NCI-H345 treated with DMSO at 0.1 percent for 48 hours (cell line): Measurements from ENCODE around the gene MLYCD.
"Not testable (repeated sequence)": the region's sequence is repeated elsewhere in the genome, so short reads cannot be mapped to it uniquely, and the experiment has no call there.

ENCODE experiments used
- DNase-seq: peaks from one replicate; lab custom pipeline; 2025; ENCODE audit not compliant: unreplicated experiment; lab: John Stamatoyannopoulos, UW

MLYCD gene

GRCh38 chr16:83939266-83939855 is 40.4 kb downstream of the MLYCD start:
- no peak for DNase-seq

GRCh38 chr16:83940119-83940518 is 41.2 kb downstream of the MLYCD start:
- DNase-seq = no peak

- DNase-seq = no peak
These were observed 41.9 kb downstream of the MLYCD start for GRCh38 chr16:83940630-83941378.

- not testable (repeated sequence) for DNase-seq
These were observed 42.6 kb downstream of the MLYCD start for GRCh38 chr16:83941546-83941945.

GRCh38 chr16:83942074-83942473 is 43.2 kb downstream of the MLYCD start:
- no peak for DNase-seq

- DNase-seq = no peak
These were observed 44.0 kb downstream of the MLYCD start for GRCh38 chr16:83942815-83943515.

GRCh38 chr16:83943516-83944050 is 44.7 kb downstream of the MLYCD start:
- no peak for DNase-seq

GRCh38 chr16:83945587-83945986 is 46.7 kb downstream of the MLYCD start:
- DNase-seq = no peak

- no peak for DNase-seq
These were observed 47.4 kb downstream of the MLYCD start for GRCh38 chr16:83946154-83946780.

GRCh38 chr16:83946781-83947566 is 48.1 kb downstream of the MLYCD start:
- DNase-seq = no peak

- no peak for DNase-seq
These were observed 48.8 kb downstream of the MLYCD start for GRCh38 chr16:83947642-83948234.

GRCh38 chr16:83948914-83949723 is 50.2 kb downstream of the MLYCD start:
- DNase-seq = no peak

- DNase-seq = no peak
These were observed 50.7 kb downstream of the MLYCD start for GRCh38 chr16:83949724-83950001.

GRCh38 chr16:83950862-83951399 is 52.0 kb downstream of the MLYCD start:
- not testable (repeated sequence) for DNase-seq

- no peak for DNase-seq
These were observed 52.6 kb downstream of the MLYCD start for GRCh38 chr16:83951544-83951943.

GRCh38 chr16:83952587-83952939 is 53.6 kb downstream of the MLYCD start:
- no peak for DNase-seq

GRCh38 chr16:83952940-83953795 is 54.3 kb downstream of the MLYCD start, which contains the start of gene OSGIN1:
Gene OSGIN1 (plus strand): TSS chr16:83953240. CDS start chr16:83957672, 4,432 bp downstream.
- DNase-seq = no peak

- no peak for DNase-seq
These were observed 55.1 kb downstream of the MLYCD start for GRCh38 chr16:83953796-83954576.
